NCI-H1436 (cell line): ENCODE measurements around the gene PLEKHA4.
A peak's percentile ranks its signal among the peaks of the same experiment; 100 is the strongest.
"Not testable (repeated sequence)": the region's sequence is repeated elsewhere in the genome, so short reads cannot be mapped to it uniquely, and the experiment has no call there.

ENCODE experiments used
- DNase-seq: peaks from one replicate; lab custom pipeline; 2025; lab: John Stamatoyannopoulos, UW

Gene PLEKHA4

DNA sequence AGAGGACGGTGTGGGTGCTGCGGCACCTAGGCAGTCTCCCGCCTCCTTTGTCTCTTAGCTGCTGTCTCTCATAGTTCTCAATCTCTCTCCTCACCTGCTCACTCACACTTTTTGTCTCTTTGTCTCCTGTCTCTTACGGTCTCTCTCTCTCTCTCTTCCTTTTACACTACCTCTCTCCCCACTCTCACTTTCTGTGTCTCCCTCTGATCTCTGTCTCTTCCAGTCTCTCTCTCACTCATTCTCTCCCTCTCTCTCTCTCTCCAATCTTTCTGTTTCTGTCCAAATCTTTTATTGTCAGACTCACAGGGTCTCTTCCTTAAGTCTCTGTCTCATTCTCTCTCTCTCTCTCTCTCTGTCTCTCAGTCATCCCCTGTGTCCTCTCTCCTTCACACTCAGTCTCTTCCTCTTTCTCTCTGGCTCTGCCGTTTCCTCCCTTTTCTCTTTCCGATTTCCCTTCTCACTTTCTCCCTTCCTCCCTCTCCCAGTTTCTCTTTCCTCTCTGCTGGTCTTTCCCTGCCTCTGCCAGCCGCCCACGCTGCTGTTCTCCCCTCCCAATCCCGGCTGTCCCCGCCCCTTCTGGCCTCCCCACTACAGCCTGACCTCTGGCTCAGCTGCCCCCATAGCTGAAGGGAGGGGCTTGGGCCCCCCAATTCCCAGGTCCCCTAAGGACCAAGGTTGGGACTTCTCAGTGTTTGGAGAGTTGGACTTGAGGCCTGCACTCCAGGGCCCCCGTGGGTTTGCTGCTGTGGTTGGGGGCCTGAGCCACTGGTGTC lies at the start of gene PLEKHA4:
PLEKHA4 (minus strand) TSS at position 504 of the 773 bp plus-strand sequence. CDS start 997 bp downstream, outside the sequence.
- no peak for DNase-seq

- no peak for DNase-seq
Measured at GRCh38 chr19:48918071-48918470, 49.7 kb upstream of the PLEKHA4 start.

- DNase-seq: peak; percentile 15
Measured at GRCh38 chr19:48915757-48916156, 47.3 kb upstream of the PLEKHA4 start.

- no peak for DNase-seq
Measured at GRCh38 chr19:48914181-48914580, 45.8 kb upstream of the PLEKHA4 start.

GRCh38 chr19:48913114-48913889 lies 44.9 kb upstream of the PLEKHA4 start:
- peak; percentile 38 for DNase-seq

GRCh38 chr19:48910803-48911202 lies 42.4 kb upstream of the PLEKHA4 start:
- DNase-seq: no peak

GRCh38 chr19:48909424-48910077 lies 41.1 kb upstream of the PLEKHA4 start:
- not testable (repeated sequence) for DNase-seq

GRCh38 chr19:48907671-48908070 lies 39.3 kb upstream of the PLEKHA4 start:
- DNase-seq: no peak

DNA sequence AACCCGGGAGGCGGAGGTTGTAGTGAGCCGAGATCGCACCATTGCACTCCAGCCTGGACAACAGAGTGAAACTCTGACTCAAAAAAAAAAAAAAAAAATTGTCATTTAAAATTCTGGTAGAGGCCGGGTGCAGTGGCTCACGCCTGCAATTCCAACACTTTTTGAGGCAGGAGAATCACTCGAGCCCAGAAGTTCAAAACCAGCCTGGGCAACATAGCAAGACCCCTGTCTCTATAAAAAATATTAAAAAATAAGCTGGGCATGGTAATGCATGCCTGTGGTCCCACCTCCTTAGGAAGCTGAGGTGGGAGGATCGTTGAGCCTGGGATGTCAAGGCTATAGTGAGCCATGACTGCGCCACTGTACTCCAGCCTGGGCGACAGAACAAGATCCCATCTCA lies 37.9 kb upstream of the PLEKHA4 start:
- DNase-seq: no peak

GRCh38 chr19:48905664-48906063 lies 37.2 kb upstream of the PLEKHA4 start:
- DNase-seq: no peak

- DNase-seq: not testable (repeated sequence)
Measured at GRCh38 chr19:48903788-48904187, 35.4 kb upstream of the PLEKHA4 start.

- DNase-seq: not testable (repeated sequence)
Measured at GRCh38 chr19:48902291-48902690, 33.9 kb upstream of the PLEKHA4 start.

GRCh38 chr19:48900477-48901406 lies 32.3 kb upstream of the PLEKHA4 start:
- no peak for DNase-seq

DNA sequence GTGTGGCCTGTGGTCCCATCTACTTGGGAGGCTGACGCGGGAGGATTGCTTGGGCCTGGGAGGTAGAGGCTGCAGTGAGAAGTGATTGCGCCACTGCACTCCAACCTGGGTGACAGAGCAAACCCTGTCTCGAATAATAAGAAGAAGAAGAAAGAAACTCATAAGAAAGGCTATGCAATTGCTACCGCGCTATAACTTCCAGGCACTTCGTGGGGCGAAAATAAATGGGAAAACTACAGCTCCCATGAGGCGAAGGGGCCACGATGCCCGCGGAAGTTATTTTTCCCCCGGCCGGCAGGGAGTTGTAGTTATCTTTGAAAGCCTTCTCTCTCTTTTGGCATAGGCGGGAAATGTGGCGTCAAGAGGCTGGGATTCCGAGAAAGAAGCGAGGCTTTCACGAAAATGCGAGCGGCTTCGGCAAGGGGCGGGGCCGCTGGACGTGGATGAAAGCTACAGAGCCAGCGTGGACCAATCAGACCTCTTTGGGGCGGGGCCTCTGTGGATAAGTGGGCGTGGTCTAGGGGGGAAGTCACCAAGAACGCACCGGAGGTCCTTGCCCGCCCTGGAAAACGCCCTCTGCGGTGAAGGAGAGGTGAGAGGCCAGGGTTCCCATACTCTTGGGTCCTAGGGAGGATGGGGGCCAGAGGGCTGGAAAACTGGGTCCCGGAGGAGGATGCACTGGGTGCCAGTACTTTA lies 31.5 kb upstream of the PLEKHA4 start, which contains the start of gene NUCB1:
NUCB1 (plus strand) TSS at position 532 of the 696 bp plus-strand sequence. CDS start 485 bp downstream, outside the sequence.
- peak; percentile 100 for DNase-seq

- DNase-seq: not testable (repeated sequence)
Measured at GRCh38 chr19:48899386-48899749, 31.0 kb upstream of the PLEKHA4 start.

DNA sequence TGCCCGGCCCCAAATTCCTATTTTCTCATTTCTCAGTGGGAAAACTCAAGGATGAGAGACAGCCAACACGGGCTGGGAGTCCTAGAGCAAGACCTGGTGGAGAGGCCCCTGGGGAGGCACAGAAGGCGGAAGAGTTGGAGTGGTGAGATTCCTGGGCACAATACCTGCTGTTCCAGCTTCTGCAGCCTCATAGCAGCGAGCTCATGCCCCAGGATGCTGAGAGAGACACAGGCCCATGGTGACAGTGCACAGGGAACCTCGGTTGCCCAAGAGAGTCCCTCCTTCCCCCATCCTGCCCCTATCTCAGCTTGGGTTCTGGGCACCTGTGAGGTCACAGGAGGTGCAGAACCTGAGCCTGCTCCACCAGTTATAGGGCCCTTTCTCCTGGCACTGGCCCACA lies 28.8 kb upstream of the PLEKHA4 start:
- DNase-seq: no peak

DNA sequence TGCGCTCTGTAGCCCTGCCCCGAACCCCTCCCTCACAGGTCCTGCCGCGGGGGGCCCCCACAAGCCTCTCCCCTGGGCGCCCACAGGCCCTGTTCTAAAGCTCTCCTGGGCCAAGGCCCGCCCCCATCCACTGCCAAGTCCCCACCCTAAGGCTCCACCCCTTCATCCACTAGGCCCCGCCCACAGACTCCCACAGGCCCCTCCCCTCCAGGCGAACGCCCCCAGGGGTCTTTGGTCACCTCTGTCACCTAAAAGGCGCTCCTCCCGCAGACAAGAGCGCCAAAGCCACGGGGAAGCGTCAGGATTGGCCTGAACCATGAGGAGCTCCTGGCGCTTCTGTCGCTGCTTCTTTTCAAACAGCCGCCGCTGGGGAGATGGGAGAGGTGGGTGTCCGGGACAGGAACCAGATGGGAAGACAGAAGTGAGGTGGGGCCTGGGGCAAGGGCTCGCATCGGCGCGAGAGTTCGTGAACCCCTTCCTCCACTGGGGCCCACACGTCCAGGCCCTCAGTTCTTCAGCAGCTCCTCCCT lies 27.8 kb upstream of the PLEKHA4 start:
- DNase-seq: peak; percentile 13

- DNase-seq: no peak
Measured at GRCh38 chr19:48895226-48895625, 26.8 kb upstream of the PLEKHA4 start.

DNA sequence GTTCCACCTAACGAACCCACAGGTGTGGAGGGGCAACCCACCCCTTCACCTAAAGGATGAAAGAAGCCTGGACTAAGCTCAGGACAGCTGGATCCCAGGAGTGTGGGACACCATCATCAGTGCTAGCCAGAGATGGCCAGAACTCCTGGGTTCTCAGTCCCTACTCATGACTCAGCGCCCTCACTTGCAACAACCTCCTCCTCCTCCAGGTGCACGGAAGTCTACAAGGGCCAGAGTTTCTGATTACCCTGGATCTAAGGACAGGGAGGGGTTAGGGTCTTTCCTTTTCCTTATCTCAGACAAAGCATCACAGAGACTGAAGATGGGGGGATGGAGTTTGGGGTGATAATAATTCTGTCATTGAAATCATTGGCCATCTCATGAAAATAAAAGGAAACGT lies 22.1 kb upstream of the PLEKHA4 start:
- no peak for DNase-seq

DNA sequence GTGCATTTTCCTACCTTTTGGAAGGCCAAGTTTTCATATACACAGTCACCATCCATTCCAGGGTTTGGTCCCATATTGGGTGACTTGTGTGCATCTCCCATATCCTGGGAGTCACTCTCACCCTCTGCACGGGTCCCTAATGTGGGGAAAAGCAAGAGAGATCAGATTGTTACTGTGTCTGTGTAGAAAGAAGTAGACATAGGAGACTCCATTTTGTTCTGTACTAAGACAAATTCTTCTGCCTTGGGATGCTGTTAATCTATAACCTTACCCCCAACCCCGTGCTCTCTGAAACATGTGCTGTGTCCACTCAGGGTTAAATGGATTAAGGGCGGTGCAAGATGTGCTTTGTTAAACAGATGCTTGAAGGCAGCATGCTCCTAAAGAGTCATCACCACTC lies 21.1 kb upstream of the PLEKHA4 start:
- not testable (repeated sequence) for DNase-seq
